Measurements from ENCODE around the gene NCOA1. TPM values are rescaled to one million over a fixed set of nuclear protein-coding genes. Genes with fewer than 3 reads are reported as not detected.

The NCOA1 gene
- total RNA-seq, 4 donors from 2014 or later: 33.9 to 91.2 (median 60.1) TPM

- no peak for ATAC-seq
- Histone ChIP-seq H3K4me1 (peaks cover 0 to 5% of the 10 kb centered on the region in 2 donors), H3K27ac (no peak overlapping the region), H3K27me3 (no peaks in the 10 kb centered on the region), H3K9me3 (no peaks in the 10 kb centered on the region), H3K36me3 (peaks cover 0 to 11% of the 10 kb centered on the region in 2 donors), H3K4me3 (no peak overlapping the region)
- TF ChIP-seq CTCF (IDR thresholded peaks at IDR 0.05 in 4 of 5, conservative IDR thresholded peaks at IDR 0.05 in 1 of 5): no peak
- TF ChIP-seq POLR2A (IDR thresholded peaks at IDR 0.05): no peak
- intact Hi-C loops (cut with DNase I; ENCODE audit: low total_unique reads): no loop called here
- in situ Hi-C loops (cut with MboI; ENCODE audit: low sequenced_read_pairs in 4 of 4): no loop called here
- DNase-seq: no peak
Observed at GRCh38 chr2:24816404-24816803, 325.4 kb downstream of the NCOA1 start.

DNA sequence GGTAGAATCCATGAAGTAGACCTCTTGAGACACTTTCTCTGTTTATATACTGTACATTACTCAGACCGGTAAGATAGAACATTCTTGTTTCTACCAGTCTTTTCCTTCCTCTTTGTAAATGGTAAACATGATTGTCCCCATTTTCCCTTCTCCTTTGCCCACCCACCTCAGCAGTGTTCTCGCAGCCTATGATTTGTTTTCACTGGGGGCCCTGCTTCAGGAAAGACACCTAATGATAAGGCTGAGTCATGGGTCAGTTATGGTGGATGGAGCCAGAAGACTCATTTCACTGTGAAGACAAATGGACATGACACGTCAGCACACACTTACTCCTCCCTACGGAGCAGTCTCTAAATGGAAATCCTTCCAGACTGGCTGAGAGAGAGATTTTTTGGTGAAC is 325.8 kb downstream of the NCOA1 start:
- intact Hi-C loops (cut with DNase I; ENCODE audit: low total_unique reads) (no loop called here), in situ Hi-C loops (cut with MboI; ENCODE audit: low sequenced_read_pairs in 4 of 4) (no loop called here)
- Histone ChIP-seq H3K36me3 (peaks cover 0 to 16% of the 10 kb centered on the region in 2 donors), H3K27me3 (no peaks in the 10 kb centered on the region), H3K9me3 (no peaks in the 10 kb centered on the region), H3K27ac (no peak overlapping the region), H3K4me1 (peaks cover 0 to 5% of the 10 kb centered on the region in 2 donors), H3K4me3 (no peak overlapping the region)
- DNase-seq: no peak
- no peak for ATAC-seq
- TF ChIP-seq POLR2A (IDR thresholded peaks at IDR 0.05) (no peak), CTCF (IDR thresholded peaks at IDR 0.05 in 4 of 5, conservative IDR thresholded peaks at IDR 0.05 in 1 of 5) (no peak)

- TF ChIP-seq POLR2A (IDR thresholded peaks at IDR 0.05) (no peak), CTCF (IDR thresholded peaks at IDR 0.05 in 4 of 5, conservative IDR thresholded peaks at IDR 0.05 in 1 of 5) (no peak)
- Histone ChIP-seq H3K4me3 (no peak overlapping the region), H3K36me3 (peaks cover 0 to 18% of the 10 kb centered on the region in 2 donors), H3K27ac (no peak overlapping the region), H3K9me3 (no peaks in the 10 kb centered on the region), H3K4me1 (no peaks in the 10 kb centered on the region), H3K27me3 (no peaks in the 10 kb centered on the region)
- intact Hi-C loops (cut with DNase I; ENCODE audit: low total_unique reads): no loop called here
- no peak for DNase-seq
- in situ Hi-C loops (cut with MboI; ENCODE audit: low sequenced_read_pairs in 4 of 4): no loop called here
- ATAC-seq: no peak
Observed at GRCh38 chr2:24818721-24819167, 327.7 kb downstream of the NCOA1 start.

DNA sequence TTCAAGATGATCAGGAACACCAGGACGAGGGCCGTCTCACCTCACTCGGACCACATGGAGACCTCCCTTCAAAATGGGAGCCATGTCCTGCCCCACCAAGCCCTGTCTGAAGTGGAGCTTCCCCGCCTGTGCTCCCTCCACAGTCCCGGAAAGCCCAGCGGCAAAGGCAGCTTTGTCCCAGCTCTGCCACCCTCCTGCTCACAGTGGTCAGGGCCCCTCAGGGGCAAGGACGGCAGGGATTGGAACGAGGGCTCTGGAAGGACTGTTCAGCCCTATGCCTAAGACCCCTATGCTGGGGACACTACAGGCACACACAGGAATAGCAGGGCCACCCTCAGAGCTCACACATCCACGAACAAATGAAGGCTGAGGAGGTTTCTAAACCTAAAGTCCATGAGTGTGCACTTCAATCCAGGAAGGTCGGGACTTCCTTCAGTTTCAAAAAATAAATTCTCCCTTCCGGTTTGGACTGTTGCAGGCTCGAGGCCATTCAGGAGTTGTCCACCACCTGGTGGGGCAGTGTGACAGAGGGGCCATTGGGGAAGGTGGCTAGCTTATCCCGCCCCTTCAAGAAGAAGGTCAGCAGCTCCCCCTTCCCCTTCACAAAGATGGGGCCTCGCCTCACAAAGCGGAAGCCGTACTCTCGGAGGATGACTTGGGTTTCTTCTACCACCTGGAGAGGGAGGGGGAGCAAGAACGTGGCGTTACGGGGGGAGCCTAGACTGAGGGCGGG is 328.6 kb downstream of the NCOA1 start:
- ATAC-seq: no peak
- intact Hi-C loops (cut with DNase I; ENCODE audit: low total_unique reads) (no loop called here), in situ Hi-C loops (cut with MboI; ENCODE audit: low sequenced_read_pairs in 4 of 4) (loop anchor here in 1 of 4 donors (10.0 kb wide), 1 partner anchor 405 kb away; no protein-coding TSS in a partner anchor)
- TF ChIP-seq POLR2A (IDR thresholded peaks at IDR 0.05): no peak
- TF ChIP-seq CTCF (IDR thresholded peaks at IDR 0.05 in 4 of 5, conservative IDR thresholded peaks at IDR 0.05 in 1 of 5): no peak
- H3K36me3 ChIP-seq: peaks cover 0 to 18% of the 10 kb centered on the region in 2 donors
- no peak for DNase-seq
- H3K27me3 ChIP-seq: no peaks in the 10 kb centered on the region
- H3K9me3 ChIP-seq: no peaks in the 10 kb centered on the region
- H3K27ac ChIP-seq: no peak overlapping the region
- H3K4me3 ChIP-seq: no peak overlapping the region
- H3K4me1 ChIP-seq: no peaks in the 10 kb centered on the region
